ENCODE measurements around the gene NFYB.
"Not testable (repeated sequence)": the region's sequence is repeated elsewhere in the genome, so short reads cannot be mapped to it uniquely, and the experiment has no call there.

The NFYB gene

DNA sequence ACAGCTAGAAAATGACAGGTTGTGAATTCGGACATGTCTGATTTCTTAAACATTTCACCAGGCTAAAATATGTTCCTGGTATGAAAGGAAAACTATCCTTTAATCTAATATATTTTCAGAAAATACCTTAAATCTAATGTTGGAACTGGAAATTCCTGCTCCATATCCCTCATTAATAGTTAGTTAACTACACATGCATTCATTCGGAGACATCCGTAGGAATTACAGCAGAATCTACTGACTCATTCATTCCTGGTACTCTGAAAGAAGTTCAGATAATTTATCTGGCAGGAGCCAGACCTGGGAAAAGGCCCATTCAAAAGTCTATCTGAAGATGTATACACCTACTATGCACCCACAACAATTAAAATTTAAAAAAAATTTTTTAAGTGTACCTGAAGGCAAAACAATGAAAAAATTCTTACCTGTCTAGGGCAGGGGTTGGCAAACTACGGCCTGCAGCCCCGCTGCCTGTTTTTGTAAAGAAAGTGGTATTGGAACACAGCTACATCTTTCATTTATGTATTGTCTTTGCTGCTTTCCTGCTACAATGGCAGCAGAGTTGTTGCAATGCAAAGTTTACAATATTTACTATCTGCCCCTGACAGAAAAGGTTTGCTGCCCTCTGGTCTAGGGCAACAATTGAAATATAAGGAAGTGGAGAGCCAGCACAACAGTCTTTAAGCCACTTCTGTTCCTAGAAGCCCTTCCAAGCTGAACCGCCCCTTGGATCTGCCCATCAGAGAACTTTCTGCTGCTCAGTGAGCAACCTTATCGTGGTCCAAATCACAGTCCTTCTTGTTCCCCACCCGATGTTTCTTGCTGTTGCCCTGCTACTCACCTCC lies 17.9 kb upstream of the NFYB start:
- DNase-seq, result no peak

DNA sequence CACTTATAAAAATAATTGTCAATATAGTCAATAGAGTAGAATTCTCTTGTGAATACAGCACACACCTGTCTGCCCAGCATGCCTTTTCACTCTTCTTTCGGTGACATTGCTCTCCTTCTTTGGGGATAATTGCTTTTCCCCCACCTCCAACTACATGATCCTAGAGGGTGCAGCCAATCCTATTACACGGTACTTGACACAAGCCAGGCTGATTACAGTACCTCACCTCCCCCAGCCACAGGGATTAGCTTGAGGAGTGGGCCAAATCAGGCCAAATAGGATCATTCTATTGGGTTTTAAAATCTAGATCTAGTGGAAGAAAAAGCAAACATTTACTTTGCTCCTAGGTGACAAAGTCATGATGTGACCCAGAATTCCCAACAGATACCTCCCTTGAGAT lies 16.8 kb upstream of the NFYB start:
- no peak for DNase-seq

DNA sequence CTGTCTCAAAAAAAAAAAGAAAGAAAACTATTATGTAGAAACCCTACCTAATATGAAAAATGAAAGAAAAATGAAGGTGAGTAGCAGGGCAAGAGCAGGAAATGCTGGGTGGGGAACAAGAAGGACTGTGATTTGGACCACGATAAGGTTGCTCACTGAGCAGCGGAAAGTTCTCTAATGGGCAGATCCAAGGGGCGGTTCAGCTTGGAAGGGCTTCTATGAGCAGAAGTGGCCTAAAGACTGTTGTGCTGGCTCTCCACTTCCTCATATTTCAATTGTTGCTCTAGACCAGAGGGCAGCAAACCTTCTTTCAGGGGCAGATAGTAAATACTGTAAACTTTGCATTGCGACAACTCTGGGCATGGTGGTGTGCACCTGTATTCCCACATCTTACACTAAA lies 16.3 kb upstream of the NFYB start:
- no peak for DNase-seq

DNA sequence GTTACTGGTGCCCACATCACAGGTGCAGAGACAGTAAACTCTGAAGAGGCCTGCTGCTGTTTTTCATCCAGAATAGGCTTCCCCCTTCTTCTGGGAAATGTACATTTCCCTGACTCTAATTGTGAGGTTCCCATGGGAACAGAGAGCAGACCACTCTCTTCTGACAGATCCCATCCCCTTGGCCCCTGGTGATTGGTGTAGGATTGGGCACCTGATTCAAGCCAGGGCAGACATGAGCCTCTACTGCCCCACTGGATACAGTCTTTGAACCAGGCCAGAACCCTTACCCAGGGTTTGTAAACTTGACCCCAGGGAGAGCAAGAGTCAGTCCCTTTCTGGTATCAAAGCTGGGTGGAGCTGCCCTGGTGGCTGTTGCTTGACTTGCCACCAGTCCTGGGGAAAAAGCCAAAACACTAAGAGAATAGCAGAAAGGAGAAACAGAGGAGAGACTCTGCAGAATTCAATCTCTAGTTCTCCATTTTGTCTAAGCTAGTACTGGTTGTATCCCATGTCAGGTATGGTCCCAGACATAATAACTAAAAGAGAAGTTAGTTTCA lies 14.8 kb upstream of the NFYB start:
- no peak for DNase-seq

DNA sequence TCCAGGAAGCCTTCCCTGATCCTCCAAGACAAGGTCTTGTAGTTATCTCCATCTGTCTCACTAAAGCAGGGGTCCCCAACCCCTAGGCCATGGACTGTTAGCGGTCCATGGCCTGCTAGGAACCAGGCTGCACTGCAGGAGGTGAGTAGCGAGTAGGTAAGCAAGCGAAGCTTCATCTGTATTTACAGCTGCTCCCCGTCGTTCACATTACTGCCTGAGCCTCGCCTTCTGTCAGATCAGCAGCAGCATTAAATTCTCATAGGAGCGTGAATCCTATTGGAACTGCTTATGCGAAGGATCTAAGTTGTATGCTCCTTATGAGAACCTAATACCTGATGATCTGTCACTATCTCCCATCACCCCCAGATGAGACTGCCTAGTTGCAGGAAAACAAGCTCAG lies 12.4 kb upstream of the NFYB start:
- DNase-seq, result no peak

DNA sequence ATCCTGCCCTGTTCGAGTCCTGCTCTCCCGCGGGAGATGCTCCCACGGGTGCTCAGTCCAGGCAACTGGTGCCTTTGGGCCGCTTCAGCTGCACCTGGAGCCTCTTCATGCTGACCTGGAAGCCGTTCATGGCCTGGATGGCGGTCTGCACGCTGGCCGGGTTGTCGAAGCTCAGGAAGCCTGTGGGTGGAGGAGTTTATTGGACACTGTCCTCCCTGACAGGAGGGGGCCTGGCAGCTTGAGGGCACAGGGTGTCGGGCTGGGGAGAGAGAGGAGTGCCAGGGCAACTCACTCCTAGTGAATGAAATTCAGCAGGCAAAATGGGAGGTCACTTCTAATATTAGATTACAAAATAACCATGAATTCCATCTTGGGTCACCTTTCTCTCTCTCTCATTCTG lies 9.3 kb upstream of the NFYB start:
- no peak for DNase-seq

DNA sequence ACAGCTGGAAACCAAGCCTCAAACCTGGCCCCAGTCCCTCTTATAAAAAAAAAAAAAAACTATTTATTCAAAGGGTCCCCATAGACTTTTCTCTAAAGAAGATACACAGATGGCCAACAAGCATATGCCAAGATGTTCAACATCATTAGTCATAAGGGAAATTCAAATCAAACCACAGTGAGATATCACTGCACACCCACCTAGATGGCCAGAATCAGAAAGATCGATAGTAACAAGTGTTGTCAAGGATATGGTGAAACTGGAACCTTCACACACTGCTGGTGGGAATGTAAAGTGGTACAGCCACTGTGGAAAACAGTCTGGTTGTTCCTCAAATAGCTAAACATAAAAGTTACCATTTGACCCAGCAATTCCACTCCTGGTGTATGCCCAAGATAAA lies 5.9 kb upstream of the NFYB start:
- DNase-seq, result no peak

DNA sequence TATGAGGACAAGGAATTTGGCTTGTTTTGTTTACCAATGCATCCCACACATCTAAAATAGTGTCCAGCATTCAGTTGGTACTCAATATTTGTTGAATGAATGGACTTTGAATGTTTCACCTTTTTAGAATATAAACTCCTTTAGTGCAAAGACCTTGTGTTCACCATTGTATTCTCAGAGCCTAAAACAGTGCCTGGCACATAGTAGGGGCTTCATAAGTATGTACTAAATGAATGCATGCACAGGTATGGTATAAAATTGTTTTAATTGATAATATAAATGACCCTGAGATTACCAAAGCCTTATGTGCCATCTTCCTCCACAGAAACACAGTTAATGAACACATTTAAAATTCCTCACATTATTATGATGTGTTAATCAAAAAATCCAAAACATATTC lies 5.0 kb upstream of the NFYB start:
- no peak for DNase-seq

DNA sequence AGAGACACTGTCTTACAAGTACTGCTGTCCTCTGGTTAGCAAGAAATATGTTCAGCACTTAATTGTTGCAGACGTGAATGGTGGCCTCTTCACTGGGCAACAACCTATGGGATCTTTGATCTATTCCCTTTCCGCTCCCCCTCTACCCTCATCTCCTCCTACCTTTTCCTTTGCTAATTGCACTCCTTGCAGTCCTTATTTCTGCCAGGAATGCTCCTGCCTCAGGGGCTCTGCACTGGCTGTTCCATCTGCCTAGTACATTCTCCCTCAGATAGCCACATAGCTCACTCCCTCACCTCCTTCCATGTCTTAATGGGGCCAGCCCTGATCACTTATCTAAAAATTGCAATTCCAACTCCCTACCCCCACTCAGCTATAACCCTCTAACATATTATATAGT lies 4.5 kb upstream of the NFYB start:
- DNase-seq, result no peak

DNA sequence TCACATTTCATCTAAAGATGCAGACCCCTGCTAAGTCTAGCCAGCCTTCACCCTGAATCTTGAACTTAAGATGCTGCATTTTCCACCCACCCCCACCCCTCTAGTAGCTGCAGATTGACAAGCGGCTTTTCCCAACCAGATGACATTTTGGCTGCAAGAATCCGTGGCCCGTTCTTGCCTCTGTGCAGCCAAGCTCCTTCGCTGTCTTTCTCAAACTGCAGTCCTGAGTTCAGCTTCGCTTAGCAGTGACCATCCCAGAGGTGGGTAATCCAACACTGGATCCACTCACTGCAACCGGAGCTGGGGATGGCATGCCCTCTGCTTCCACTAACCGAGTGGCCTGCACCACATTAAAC lies 765 bp upstream of the NFYB start:
- peak; percentile 8 for DNase-seq

DNA sequence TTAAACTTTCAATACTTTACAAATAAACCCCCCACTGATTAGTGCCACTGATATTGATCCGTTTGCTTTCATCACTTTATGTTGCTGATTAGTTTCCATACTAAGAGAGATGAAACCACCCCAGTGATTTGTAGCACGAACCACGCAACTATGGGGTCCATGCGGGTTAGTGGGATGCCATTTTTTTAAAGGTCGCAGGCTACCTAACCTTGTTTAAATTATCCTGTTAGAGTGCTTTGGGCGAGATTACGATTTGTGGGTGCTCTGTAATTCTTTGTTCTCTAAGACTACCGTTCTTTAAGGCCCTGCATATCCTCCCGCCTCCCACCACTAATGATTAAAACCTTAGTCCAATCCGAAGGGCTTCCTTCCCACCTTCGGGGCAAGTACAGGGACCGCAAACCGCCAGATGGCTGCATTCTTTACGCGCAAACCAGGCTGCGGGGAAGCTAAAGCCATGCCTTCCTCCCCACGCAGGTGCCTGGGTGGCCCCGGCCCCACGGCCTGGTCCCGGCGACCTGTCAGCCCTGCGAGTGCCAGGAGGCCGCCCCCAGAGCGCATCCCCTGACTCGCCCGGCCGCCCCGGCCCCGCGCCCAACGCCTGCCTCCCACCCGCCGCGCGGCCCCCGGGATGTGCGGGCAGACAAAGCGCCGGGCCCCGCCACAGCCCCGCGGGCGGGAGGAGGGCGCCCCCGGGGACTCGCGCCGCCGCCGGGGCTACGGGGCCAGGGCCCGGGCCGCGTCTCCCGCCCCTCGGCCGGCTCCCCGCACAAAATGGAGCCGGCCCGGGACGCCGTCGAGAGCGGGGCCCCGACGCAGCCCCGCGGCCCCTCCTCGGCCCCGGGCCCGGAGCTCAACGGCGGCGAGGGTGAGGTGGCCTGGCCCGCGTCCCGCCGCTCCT lies 759 bp downstream of the NFYB start:
- DNase-seq, result peak; percentile 45

DNA sequence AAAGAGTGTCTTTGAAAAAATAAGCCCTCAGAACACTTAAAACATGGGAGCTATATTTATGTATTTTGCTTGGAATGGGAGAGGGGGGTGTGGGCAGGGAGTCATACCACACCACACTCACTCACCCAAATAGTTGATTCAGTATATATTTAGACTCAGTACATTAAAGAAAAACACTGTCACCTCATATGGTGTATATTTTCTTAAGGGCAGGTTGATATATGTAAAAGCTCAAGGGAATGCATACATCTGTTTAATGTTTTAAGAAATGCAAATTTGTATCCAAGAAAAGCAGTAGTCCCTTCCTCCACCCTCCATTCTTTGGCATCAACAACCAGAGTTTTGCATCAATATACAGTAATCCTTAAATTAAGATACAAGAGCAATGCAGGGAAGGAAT lies 1.4 kb downstream of the NFYB start:
- DNase-seq, result peak; percentile 61

DNA sequence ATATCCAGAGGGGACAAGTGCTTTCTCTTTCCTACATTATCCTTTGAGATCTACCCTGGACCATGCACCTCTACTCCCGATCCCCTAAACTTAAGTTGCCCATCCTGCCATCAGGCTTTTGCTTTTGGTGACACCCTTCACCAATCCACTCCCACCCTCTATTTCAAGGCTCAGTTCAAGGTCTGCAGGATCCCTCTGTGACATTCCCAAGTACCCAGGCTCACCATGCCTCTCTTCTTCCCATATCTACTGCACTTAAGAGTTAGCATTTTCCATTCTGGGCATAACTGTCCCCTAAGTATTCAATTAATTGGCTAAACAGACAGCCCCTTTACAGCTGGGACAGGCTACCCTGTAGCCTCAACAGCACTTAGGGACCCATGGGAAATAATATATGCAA lies 3.1 kb downstream of the NFYB start:
- no peak for DNase-seq

DNA sequence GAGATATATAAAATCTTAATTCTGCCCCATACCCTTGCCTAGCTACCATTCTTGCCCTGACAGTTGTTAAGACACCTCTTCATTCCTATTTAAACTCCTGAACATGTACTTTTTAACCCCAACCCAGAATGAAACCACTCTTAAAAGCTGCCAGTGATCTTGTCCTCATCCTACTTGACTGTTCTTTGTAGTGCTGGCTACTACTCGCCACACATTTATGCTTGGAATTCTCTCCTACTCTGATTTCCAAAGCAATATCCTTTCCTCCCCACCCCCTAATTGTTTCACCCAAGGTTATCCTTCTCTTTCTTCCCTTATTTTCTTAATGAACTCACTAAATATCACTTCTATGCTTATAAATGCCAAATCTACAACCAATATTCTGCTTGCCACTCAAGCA lies 4.1 kb downstream of the NFYB start:
- peak; percentile 55 for DNase-seq

DNA sequence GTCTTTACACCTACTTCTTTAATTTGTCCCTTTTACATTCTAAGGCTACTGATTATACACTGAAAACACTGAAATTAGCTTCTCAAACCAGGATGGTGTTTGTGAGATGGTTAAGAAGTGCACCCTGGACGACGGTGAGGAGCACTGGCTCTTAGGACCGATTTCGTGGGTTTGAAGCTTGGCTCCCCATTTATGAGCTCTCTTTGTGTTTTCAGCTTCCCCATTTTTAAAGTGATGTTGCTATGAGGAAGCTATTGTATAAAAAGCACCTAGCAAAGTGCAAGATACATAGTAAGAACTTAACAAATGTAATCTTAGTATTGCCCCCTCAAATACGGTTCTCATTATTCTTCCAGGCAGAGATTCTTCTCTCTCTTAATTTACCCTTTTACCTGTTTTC lies 4.7 kb downstream of the NFYB start:
- DNase-seq, result no peak

DNA sequence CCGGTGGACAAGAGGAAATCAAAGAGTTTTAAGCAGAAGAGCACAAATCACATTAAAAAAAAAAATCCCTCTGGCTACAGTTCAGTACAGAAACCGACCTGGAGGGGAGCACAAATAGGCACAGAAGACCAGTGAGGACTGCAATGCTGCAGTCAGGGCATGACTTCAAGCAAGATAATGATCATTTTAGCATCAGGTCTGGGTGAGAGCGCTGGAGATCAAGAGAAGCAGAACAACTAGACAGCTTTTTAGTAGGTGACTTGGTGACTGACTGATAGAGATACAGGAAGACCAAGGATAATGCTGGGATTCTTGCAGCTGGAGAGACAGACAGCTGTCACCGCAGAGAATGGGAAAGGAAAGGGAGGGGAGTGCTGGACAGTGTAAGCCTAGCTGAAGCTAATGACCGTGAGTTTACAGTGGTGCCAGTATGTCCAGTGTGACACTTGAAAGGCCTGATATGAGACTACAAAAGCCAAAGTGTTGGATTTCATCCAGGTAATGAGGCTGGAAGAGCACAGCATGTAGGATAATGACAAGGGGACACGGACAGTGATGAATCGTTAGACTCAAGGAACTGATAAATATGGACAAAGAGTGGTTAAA lies 5.6 kb downstream of the NFYB start:
- DNase-seq, result no peak

DNA sequence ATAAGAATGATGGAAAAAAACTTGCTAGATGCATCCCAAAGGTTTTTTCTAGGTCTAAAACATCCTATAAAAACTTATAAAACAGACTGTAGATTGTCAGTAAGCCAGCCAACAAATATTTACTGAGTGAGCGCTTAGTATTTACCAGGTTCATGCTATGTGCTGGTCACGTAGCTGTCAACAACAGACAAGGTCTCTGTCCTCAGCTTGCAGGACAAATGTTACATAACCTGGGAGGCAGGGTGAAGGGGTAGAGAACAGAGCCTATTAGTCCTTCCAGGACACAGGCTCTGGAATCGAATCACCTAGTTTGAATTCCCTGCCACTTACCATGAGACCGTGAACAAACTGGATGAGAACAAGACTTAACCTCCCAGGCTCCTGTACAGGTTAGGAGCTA lies 6.4 kb downstream of the NFYB start:
- DNase-seq, result no peak

DNA sequence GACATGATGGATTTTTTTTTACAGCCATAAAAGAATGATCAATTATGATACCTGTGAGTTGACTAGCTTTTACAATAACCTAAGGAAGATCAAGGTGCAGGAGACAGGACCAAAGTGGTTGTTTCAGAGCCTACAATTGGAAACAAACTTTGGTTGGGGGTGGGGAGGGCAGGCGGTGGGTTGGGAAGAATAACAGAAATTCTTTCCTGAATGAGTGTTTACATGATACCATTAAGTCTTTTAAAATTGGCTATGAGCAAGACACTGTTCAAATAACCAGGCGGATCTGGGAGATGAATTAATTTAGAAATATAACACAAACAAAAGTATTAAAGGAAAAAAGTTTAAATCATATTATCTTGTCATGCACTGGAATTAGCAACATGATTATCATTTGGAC lies 7.2 kb downstream of the NFYB start:
- DNase-seq, result no peak

DNA sequence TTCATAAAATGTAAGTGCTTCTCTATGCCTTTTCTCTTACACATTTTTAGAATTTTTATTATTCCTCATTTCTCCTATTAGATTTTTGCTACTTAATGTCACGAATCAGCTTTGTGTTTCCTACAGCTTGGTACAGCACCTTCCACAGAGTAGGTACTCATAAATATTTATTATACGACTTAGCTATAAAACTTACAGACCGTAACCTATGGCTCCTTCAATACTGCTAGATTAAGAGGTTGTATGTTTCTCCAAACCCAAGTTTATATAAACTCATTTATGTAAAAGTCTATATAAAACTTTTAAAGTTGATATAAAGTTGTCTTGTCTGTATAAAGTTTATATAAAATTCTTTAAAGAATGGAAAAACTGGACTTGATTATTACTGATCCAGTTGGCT lies 11.5 kb downstream of the NFYB start:
- no peak for DNase-seq

DNA sequence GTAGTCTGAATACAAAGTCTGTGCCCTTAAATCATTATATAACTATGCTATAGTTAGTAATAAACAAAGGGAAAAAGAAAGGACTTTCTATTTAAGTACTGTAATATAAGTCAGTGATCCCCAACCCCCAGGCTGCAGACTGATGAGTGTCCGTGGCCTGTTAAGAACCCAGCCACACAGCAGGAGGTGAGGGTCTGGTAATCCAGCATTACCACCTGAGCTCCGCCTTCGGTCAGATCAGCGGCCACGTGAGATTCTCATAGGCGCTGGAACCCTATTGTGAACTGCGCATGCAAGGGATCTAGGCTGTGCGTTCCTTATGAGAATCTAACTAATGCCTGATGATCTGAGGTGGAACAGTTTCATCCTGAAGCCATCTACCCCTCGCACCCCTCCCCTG lies 15.7 kb downstream of the NFYB start:
- DNase-seq, result no peak

DNA sequence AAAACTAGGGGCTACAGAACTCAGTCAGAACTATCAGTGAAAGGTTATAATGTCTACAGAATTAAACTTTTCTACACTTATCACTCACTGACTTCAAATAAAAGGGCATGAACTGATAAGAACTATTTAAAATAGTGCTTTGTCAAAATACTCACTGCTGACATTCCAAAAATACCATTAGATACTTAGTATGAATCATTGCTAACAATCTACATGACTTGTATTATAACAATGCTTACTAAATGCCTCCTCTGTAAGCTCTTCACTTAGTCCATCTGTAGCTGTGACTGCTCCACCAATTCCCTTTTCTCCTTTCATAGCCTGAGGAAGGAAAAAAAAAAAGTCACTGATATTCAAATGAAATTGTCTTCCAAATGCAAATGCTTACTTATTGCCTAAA lies 17.0 kb downstream of the NFYB start:
- DNase-seq, result peak; percentile 81

DNA sequence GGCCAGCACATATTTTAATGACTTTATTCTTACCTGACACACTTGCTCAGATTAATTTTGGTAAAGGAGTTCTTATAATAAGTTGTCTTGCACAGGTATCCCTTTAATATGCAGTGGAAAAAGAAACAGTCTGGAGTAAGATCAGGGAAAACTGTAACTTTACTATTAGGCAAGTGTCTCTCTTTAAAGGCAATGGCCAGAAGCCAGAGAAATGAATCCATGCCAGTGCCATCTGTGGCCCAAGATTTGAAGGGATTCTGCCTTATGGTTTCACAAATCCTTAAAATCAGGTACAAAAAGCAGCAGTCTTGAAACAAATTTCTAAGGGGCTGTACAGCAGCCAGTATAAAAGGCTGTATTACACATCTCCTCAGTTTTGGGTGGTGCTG lies 22.4 kb downstream of the NFYB start:
- no peak for DNase-seq

DNA sequence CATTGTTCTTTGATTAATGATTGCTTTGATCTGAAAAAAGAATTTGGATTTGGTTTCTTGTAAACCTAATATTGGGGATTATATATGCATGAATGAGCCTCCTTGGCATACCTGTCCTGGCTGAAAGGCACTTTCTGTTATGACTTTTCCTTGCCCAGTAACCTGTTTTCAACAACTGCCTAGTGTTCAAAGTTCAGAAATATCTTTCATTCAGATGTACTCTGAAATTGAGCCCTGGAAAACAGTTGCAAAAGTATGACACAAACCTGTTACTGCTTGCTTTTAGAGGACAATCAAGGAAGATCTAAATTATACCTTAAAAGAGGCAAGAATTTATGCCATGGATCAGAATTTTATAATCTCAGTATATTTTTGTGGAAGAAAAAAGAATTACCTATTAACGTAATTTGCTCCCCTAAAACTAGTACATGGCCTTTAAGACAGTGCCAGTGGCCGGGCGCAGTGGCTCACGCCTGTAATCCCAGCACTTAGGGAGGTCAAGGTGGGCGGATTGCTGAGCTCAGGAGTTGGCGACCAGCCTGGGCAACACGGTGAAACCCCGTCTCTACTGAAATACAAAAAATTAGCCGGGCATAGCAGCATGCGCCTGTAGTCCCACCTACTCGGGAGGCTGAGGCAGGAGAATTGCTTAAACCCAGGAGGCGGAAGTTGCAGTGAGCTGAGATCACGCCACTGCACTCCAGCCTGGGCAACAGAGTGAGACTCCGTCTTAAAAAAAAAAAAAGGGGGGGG lies 23.0 kb downstream of the NFYB start:
- DNase-seq, result not testable (repeated sequence)
